ENCODE data around the gene ARSI.

GRCh38 chr5:150261231-150261630 is 41.5 kb downstream of the ARSI start:
- TF ChIP-seq POLR2A (IDR thresholded peaks at IDR 0.05; ENCODE audit: low read depth, low read length) = no peak
- TF ChIP-seq POLR2AphosphoS5 (IDR thresholded peaks at IDR 0.05; ENCODE audit: low read depth, low read length) = no peak
- TF ChIP-seq SPI1 (IDR thresholded peaks at IDR 0.05; ENCODE audit: low read depth, low read length) = no peak
- no peak for TF ChIP-seq POU2F2 (IDR thresholded peaks at IDR 0.05; ENCODE audit: low read depth, low read length)

All from GM12891 (cell line).